ENCODE measurements around the gene TTLL5.
"Not testable (repeated sequence)": the region's sequence is repeated elsewhere in the genome, so short reads cannot be mapped to it uniquely, and the experiment has no call there.

Gene TTLL5

DNA sequence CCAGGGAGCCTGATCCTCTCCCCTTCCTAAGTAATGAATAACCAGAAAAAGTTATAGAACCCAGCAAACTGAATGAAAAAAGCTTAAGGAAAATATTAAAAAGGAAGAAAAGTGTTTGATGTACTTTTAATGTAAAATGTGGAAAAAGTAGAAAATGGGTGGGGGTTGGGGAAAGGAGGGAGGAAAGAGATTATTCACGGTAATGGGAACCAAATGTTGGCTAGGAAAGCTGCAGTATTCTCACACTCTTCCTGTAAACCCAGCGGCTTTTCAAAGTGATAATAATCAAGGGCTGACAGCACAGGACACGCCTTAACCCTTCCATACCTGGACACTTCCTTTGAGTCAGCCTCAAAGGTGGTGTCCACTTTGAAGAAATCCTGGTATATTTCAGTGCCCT, 181.5 kb downstream of the TTLL5 start:
- H3K9me3 ChIP-seq (replicated peaks in 1 of 2; ENCODE audit: control insufficient read depth in 2 of 2, insufficient read depth in 1 of 2, low read depth in 1 of 2, low read length in 2 of 2) = no peaks in the 10 kb centered on the region
- no peak overlapping the region for H2BK15ac ChIP-seq (ENCODE audit: low read length)
- no peak overlapping the region for H3K27ac ChIP-seq (replicated peaks; ENCODE audit: low read length)
- DNase-seq (ENCODE audit: low spot score) = no peak
- no peak overlapping the region for H4K91ac ChIP-seq (ENCODE audit: low read depth, low read length, poor library complexity)
- 100% methylated on average over 1 of the region's 3 CpGs; no CpG with 5 or more reads in 1 of the 2 donors for WGBS, 2 donors (ENCODE audit: extremely low coverage in 2 of 2, insufficient read length in 2 of 2, insufficient replicate concordance in 1 of 2)
- peaks cover 0 to 12% of the 10 kb centered on the region in 2 donors for H3K36me3 ChIP-seq (replicated peaks in 1 of 2; ENCODE audit: control insufficient read depth in 2 of 2, insufficient read depth in 2 of 2, low read length in 2 of 2)
- H3K4me3 ChIP-seq (ENCODE audit: low read length in 2 of 2) = no peak overlapping the region
- no peak overlapping the region for H3K4me2 ChIP-seq (ENCODE audit: insufficient read depth, low read length, poor library complexity, severe bottlenecking)
- H3K79me1 ChIP-seq (ENCODE audit: low read depth, low read length) = no peaks in the 10 kb centered on the region
- H3K4me1 ChIP-seq (ENCODE audit: control insufficient read depth in 2 of 2, insufficient read depth in 1 of 2, low read depth in 1 of 2, low read length in 2 of 2) = no peaks in the 10 kb centered on the region
- no peak overlapping the region for H3K23ac ChIP-seq (ENCODE audit: low read depth, low read length, poor library complexity)
- H3K18ac ChIP-seq (ENCODE audit: low read length) = no peak overlapping the region
- H2BK120ac ChIP-seq (ENCODE audit: low read depth, low read length) = no peak overlapping the region
- H2AK5ac ChIP-seq (ENCODE audit: low read depth, low read length) = no peak overlapping the region
- no peak overlapping the region for H2BK5ac ChIP-seq (ENCODE audit: low read length)
- no peak overlapping the region for H2BK12ac ChIP-seq (ENCODE audit: low read length)
- H3K27me3 ChIP-seq (ENCODE audit: control insufficient read depth in 3 of 3, insufficient read depth in 3 of 3, low read depth in 1 of 3, low read length in 3 of 3) = no peaks in the 10 kb centered on the region
- no peak overlapping the region for H3K9ac ChIP-seq (ENCODE audit: low read depth, low read length, poor library complexity)
- H4K8ac ChIP-seq (ENCODE audit: low read depth, low read length) = no peak overlapping the region
- no peak overlapping the region for H3K14ac ChIP-seq (ENCODE audit: low read length)
- H2AFZ ChIP-seq (ENCODE audit: low read length) = no peak overlapping the region
- H3K4ac ChIP-seq (ENCODE audit: low read length) = no peak overlapping the region

DNA sequence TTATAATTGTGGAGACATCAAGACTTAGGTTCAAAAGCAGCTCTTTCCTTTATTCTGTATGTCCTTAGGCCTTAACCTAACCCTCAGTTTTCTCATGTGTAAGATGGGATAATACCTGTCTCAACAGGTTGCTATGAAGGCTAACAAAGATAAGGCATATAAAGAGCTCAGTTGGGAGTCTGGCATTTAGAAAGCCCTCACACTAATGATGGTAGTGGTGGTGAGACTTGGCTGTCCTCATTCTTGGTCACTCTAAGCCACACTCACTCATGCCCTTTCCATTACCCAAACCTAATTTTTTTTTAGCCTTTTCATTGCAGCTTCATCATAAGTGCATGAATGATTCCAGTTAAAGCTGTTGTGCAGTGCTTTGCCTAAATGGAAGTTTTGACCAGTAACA, 183.4 kb downstream of the TTLL5 start:
- H2BK15ac ChIP-seq (ENCODE audit: low read length) = no peak overlapping the region
- no peak overlapping the region for H2BK120ac ChIP-seq (ENCODE audit: low read depth, low read length)
- no peak overlapping the region for H3K14ac ChIP-seq (ENCODE audit: low read length)
- H3K18ac ChIP-seq (ENCODE audit: low read length) = no peak overlapping the region
- no peak overlapping the region for H3K9ac ChIP-seq (ENCODE audit: low read depth, low read length, poor library complexity)
- no peaks in the 10 kb centered on the region for H3K27me3 ChIP-seq (ENCODE audit: control insufficient read depth in 3 of 3, insufficient read depth in 3 of 3, low read depth in 1 of 3, low read length in 3 of 3)
- H4K8ac ChIP-seq (ENCODE audit: low read depth, low read length) = no peak overlapping the region
- H3K23ac ChIP-seq (ENCODE audit: low read depth, low read length, poor library complexity) = no peak overlapping the region
- no peak overlapping the region for H3K4me2 ChIP-seq (ENCODE audit: insufficient read depth, low read length, poor library complexity, severe bottlenecking)
- DNase-seq (ENCODE audit: low spot score) = no peak
- H3K79me1 ChIP-seq (ENCODE audit: low read depth, low read length) = no peaks in the 10 kb centered on the region
- H2AK5ac ChIP-seq (ENCODE audit: low read depth, low read length) = no peak overlapping the region
- H2AFZ ChIP-seq (ENCODE audit: low read length) = no peak overlapping the region
- H3K36me3 ChIP-seq (replicated peaks in 1 of 2; ENCODE audit: control insufficient read depth in 2 of 2, insufficient read depth in 2 of 2, low read length in 2 of 2) = no peaks in the 10 kb centered on the region
- H4K91ac ChIP-seq (ENCODE audit: low read depth, low read length, poor library complexity) = no peak overlapping the region
- H3K9me3 ChIP-seq (replicated peaks in 1 of 2; ENCODE audit: control insufficient read depth in 2 of 2, insufficient read depth in 1 of 2, low read depth in 1 of 2, low read length in 2 of 2) = no peaks in the 10 kb centered on the region
- H3K4me1 ChIP-seq (ENCODE audit: control insufficient read depth in 2 of 2, insufficient read depth in 1 of 2, low read depth in 1 of 2, low read length in 2 of 2) = peaks cover 0 to 7% of the 10 kb centered on the region in 2 donors
- no peak overlapping the region for H3K4ac ChIP-seq (ENCODE audit: low read length)
- H3K27ac ChIP-seq (replicated peaks; ENCODE audit: low read length) = no peak overlapping the region
- H2BK5ac ChIP-seq (ENCODE audit: low read length) = no peak overlapping the region
- no peak overlapping the region for H3K4me3 ChIP-seq (ENCODE audit: low read length in 2 of 2)
- no peak overlapping the region for H2BK12ac ChIP-seq (ENCODE audit: low read length)

DNA sequence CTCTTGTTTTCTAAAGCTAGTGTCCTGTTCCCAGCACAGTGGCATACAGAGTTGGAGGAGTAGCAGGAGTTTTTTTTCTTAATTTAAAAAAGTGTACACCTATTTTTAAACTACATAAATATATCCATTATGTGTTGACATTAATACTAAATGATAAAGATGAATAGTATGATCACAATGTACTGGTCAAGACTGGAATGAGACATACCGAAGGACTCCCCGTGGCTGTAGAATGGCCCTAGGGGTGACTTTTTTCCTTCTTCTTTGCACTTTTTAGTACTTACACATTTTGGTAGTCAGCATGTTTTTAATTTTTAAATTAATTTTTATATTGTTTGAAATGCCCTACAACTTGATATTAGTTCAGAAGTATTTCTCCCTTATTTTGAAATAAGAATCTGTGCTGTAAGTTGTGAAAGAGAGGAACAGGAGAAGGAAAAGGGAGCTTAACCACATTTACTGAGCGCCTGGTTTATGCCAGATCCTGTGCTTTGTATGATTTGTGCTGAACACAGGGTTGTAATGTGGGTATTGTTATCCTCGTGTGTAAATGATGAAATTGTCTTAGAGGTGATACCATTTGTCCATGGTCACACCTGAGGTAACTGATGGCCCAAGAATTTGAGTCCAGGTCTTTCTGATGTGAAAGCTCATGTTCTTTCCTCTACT, 184.2 kb downstream of the TTLL5 start:
- H2BK15ac ChIP-seq (ENCODE audit: low read length) = no peak overlapping the region
- no peaks in the 10 kb centered on the region for H3K36me3 ChIP-seq (replicated peaks in 1 of 2; ENCODE audit: control insufficient read depth in 2 of 2, insufficient read depth in 2 of 2, low read length in 2 of 2)
- H3K9me3 ChIP-seq (replicated peaks in 1 of 2; ENCODE audit: control insufficient read depth in 2 of 2, insufficient read depth in 1 of 2, low read depth in 1 of 2, low read length in 2 of 2) = no peaks in the 10 kb centered on the region
- H3K27ac ChIP-seq (replicated peaks; ENCODE audit: low read length) = no peak overlapping the region
- H3K9ac ChIP-seq (ENCODE audit: low read depth, low read length, poor library complexity) = no peak overlapping the region
- no peak overlapping the region for H3K4ac ChIP-seq (ENCODE audit: low read length)
- H3K14ac ChIP-seq (ENCODE audit: low read length) = no peak overlapping the region
- no peak overlapping the region for H3K23ac ChIP-seq (ENCODE audit: low read depth, low read length, poor library complexity)
- no peak for DNase-seq (ENCODE audit: low spot score)
- H3K4me2 ChIP-seq (ENCODE audit: insufficient read depth, low read length, poor library complexity, severe bottlenecking) = no peak overlapping the region
- H3K18ac ChIP-seq (ENCODE audit: low read length) = no peak overlapping the region
- no peak overlapping the region for H4K91ac ChIP-seq (ENCODE audit: low read depth, low read length, poor library complexity)
- H3K79me1 ChIP-seq (ENCODE audit: low read depth, low read length) = no peaks in the 10 kb centered on the region
- H2AFZ ChIP-seq (ENCODE audit: low read length) = no peak overlapping the region
- H3K4me3 ChIP-seq (ENCODE audit: low read length in 2 of 2) = no peak overlapping the region
- no peak overlapping the region for H2BK120ac ChIP-seq (ENCODE audit: low read depth, low read length)
- no CpG with 5 or more reads among the region's 4 CpGs for WGBS, 2 donors (ENCODE audit: extremely low coverage in 2 of 2, insufficient read length in 2 of 2, insufficient replicate concordance in 1 of 2)
- no peak overlapping the region for H2BK5ac ChIP-seq (ENCODE audit: low read length)
- H2AK5ac ChIP-seq (ENCODE audit: low read depth, low read length) = no peak overlapping the region
- no peak overlapping the region for H4K8ac ChIP-seq (ENCODE audit: low read depth, low read length)
- H3K4me1 ChIP-seq (ENCODE audit: control insufficient read depth in 2 of 2, insufficient read depth in 1 of 2, low read depth in 1 of 2, low read length in 2 of 2) = peaks cover 0 to 7% of the 10 kb centered on the region in 2 donors
- no peaks in the 10 kb centered on the region for H3K27me3 ChIP-seq (ENCODE audit: control insufficient read depth in 3 of 3, insufficient read depth in 3 of 3, low read depth in 1 of 3, low read length in 3 of 3)
- H2BK12ac ChIP-seq (ENCODE audit: low read length) = no peak overlapping the region

DNA sequence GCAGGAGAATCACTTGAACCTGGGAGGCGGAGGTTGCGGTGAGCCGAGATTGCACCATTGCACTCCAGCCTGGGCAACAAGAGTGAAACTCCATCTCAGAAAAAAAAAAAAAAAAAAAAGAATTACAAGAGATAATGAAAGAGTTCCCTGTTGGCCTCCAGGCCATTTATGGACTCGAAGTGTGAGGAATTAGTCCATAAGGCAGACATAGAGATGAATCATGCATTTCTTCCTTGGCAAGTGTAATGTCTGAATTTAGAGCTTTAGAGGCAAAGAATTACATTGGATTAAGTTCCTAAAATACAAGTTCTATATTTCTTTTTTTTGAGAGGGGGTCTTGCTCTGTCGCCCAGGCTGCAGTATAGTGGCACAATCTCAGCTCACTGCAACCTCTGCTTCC, 185.6 kb downstream of the TTLL5 start:
- not testable (repeated sequence) for H2BK12ac ChIP-seq (ENCODE audit: low read length); DNase-seq (ENCODE audit: low spot score); H3K4me1 ChIP-seq (ENCODE audit: control insufficient read depth in 2 of 2, insufficient read depth in 1 of 2, low read depth in 1 of 2, low read length in 2 of 2); H2AFZ ChIP-seq (ENCODE audit: low read length); H3K23ac ChIP-seq (ENCODE audit: low read depth, low read length, poor library complexity); H4K8ac ChIP-seq (ENCODE audit: low read depth, low read length); H2BK120ac ChIP-seq (ENCODE audit: low read depth, low read length); H2AK5ac ChIP-seq (ENCODE audit: low read depth, low read length); H3K14ac ChIP-seq (ENCODE audit: low read length); H3K18ac ChIP-seq (ENCODE audit: low read length); H3K27me3 ChIP-seq (ENCODE audit: control insufficient read depth in 3 of 3, insufficient read depth in 3 of 3, low read depth in 1 of 3, low read length in 3 of 3); H2BK5ac ChIP-seq (ENCODE audit: low read length); H3K36me3 ChIP-seq (replicated peaks in 1 of 2; ENCODE audit: control insufficient read depth in 2 of 2, insufficient read depth in 2 of 2, low read length in 2 of 2); H3K9ac ChIP-seq (ENCODE audit: low read depth, low read length, poor library complexity); H4K91ac ChIP-seq (ENCODE audit: low read depth, low read length, poor library complexity); H3K4me3 ChIP-seq (ENCODE audit: low read length in 2 of 2); H3K79me1 ChIP-seq (ENCODE audit: low read depth, low read length); H2BK15ac ChIP-seq (ENCODE audit: low read length); H3K27ac ChIP-seq (replicated peaks; ENCODE audit: low read length); H3K9me3 ChIP-seq (replicated peaks in 1 of 2; ENCODE audit: control insufficient read depth in 2 of 2, insufficient read depth in 1 of 2, low read depth in 1 of 2, low read length in 2 of 2); H3K4me2 ChIP-seq (ENCODE audit: insufficient read depth, low read length, poor library complexity, severe bottlenecking); H3K4ac ChIP-seq (ENCODE audit: low read length)
- no CpG with 5 or more reads among the region's 5 CpGs for WGBS, 2 donors (ENCODE audit: extremely low coverage in 2 of 2, insufficient read length in 2 of 2, insufficient replicate concordance in 1 of 2)

Data from neuronal stem cell (in vitro differentiated cells).